Activated CD8-positive, alpha-beta memory T cell treated with anti-CD3 and anti-CD28 coated beads, Interleukin-2, amount 50 U/mL, for 4 hours (primary cell): ENCODE data around the gene MAML3.

Experiments used
- DNase-seq: peaks from one replicate; pipeline ENCODE4 v3.0.0-alpha.2; 2020

Gene MAML3

DNA sequence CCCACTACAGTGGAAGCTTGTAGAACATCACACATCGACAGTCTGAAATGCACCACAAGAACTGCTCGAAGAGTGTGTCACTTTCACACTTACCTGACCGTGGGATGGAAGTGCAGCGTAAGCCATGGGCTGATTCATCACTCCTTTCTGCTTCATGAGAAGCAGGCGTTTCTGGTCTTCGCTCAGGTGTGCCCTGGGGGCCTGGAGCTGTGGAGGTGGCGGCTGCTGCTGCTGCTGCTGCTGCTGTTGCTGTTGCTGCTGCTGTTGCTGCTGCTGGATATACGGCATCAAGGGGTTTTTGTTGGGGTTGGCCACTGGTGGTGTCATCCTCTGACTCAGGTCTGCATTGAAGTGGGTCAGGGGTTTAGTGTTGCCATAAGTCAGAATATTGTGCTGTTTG is 264.7 kb downstream of the MAML3 start:
- no peak for DNase-seq

DNA sequence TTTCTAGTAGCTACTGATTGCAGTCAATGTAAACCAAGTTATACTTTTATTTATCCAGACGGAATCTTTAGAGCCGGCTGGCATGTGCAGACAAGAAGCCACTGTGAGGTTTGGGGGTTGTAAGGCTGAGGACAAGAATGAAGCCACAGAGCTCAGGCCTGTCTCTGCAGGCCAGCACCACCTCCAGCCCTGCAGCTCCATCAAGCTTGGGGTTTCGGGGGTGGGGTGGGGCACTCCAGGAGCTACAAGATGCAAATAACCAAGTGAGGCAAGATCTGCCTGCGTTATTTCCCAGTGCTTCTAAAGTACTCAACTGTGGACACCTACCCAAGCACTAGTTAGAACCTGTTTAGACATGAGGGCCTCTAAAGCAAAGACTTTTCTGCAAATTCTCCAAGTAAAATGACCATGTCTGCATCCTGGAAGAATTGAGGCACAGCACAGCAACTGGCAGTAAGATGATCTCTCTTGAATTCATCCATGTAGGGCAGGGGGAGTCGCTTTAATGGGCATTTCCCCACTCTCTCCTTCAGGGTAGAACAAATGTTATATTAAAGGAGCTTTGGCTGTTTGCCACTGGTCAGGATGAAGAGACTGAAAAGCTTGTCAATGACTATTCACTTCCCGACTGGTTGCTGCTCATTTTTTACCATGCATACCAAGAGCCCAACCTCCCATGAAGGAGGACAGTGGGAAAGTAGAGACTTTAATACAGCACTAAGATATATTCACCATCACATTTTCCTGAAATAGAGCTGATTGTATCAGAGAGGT is 265.8 kb downstream of the MAML3 start:
- DNase-seq = no peak

DNA sequence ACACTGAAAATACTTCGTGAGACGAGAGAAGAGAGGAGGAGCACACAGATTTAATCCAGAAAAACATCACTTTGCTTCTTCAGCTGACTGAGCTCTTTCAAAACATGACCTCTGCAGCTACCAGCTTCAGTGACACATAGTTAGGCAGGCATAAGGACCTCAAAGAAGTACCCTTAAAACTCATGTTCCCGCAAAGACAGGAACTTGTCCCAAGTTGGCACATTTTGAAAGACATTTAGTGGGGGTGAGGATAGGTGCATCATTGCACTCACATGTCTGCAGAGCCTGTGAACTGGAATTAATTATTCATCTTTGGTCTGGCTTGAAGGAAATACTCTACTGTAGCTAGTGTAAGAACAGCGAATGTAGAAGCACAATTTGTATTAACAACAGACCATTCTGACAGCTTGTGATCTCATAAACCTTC is 266.6 kb downstream of the MAML3 start:
- DNase-seq = no peak

DNA sequence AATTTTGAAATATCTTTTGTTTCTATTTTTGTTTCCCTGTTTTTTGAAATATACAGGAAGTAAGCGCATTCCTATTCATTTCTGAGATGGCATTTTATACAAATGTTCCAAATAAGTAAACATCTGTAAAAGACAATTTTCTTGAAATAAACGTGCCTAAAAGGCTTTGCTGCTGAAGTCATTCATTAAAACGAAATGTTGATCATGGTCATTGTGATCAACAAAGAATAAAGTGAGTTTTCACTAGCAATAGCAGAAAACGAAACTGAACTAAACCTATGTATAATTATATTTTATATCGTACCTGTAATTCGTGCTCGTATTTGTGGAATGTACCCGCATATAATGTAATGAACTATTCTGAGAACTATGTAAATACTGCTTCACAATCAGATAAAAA is 267.2 kb downstream of the MAML3 start:
- no peak for DNase-seq

DNA sequence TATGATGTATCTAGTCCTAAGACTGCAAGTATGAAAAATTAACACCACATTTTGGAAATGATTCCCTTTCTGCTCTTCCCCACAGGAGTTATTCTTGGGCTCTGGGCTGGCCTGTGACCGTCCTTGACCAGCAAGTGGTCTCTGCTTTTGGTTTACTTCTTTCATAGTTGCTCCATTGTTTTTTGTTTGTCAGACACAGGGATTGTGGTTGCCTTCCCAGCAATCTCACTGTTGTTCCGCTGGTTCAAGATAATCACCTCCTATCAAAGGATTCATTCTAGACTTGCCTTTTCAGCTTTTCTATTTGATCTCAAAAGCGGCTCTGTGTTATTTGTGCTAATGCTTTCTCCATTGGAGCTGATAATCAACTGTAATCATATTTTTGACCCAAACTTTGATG is 269.5 kb downstream of the MAML3 start:
- no peak for DNase-seq

DNA sequence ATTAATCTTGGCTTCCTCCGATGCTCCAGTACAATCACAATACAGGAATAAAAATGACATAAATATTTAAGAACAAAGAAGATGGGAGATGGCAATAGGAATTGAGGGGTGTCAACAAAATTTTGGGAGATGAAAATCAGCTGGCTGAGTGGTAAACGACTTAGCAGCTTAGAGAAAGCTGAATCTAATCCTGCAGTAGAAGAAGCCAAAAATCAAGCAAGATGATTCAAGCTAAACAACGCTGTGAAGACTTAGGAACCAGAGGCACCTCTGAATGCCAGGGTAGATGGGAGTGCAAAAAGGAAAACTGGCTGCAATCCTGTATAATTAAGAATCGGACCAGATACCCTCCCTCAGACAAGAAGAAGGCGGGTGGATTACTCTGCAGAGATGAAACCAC is 273.1 kb downstream of the MAML3 start:
- no peak for DNase-seq

DNA sequence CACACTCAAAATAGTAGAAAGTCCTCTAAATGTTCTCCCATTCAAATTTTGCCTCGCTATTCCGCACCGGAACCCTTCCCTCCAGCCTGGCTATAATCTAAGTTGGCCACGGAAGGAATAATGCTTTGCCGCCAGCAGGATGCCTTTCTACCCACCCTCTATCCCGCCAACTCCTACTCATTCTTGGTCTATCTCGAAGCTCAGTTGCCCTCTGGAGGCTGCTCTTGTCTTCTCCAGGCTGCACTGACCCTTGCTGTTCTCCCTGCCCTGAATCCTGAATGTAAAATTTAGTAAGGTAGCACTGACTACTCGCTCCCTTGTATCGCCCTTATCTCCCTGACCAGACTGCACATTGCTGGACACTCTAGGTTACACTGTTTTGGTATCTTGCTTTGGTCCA is 275.9 kb downstream of the MAML3 start:
- DNase-seq = no peak

DNA sequence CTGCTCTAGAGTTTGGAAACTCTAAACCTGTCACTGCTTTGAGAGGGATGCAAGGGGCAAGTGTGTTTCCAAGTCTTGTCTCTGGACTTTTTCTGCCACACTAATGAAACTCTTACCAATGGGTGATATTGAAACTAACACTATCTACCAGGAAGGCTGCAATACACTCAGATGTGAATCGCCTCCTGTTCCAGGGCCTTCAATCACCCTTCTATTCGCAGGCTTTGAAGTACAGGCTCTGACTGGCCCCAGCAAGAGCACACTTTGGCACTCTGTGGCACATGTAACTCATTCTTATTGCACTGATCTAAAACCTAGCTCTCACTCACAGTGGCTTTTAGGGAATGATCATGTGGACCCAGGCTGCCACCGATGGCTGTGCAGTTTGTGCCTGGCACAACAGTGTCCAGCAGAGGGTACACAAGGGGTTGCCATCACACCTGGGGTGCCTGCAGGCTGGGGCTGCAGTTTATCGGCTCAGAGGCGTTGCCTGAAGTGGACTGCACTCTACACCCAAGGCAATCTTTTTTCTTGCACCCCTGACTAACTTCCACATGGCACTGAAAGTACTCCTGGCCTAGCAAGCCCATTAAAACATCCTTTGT is 277.5 kb downstream of the MAML3 start:
- no peak for DNase-seq

DNA sequence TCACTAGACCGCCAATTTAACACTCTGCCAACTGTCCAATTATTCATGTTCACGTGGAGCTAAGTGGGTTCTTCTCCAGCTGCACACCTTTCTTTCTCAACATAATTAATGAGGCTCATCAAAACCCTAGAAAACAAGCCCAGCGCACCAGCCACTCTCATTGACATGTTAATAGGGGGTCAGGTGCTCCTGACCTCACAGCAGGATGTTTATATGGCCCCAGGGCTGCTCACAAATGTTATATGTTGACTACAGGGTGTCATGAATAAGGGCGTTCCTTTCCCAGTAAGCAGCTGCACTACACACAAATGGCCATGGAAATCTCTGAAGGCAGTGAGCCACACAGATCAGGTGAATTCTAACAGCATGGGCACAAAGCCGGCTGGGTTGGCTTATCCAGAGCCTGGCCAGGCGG is 278.6 kb downstream of the MAML3 start:
- no peak for DNase-seq

DNA sequence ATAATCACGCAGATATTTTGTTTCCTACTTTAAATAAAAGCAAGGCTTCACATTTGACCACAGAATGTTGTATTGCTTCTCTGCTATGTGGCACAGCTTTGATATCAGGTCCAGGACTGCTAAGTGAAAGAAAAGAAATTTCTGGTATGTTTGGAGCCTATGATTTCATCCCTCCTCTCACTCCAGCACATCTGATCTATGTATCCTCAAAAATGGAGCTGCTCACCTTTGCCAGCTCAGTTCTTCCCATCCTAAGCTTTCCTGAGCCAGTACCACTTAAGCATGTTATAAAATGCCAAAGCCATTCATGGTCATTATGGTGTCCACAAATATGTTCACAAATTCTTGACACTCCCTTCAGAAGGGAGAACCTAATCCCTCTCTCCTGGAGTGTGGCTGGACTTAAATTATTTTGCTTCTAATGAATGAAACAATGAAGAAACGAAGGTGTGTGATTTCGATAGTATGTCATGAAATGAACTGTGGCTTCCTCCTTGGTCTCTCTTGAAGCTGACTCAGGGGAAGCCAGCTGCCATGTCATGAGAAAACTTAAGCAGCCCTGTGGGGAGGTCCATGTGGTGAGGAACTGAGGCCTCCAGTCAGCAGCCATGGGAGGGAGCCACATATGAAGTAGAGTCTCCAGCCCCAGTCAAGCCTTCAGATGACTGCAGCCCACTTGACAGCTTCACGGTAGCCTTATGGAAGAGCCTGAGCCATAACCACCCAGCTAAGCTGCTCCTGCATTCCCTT is 280.7 kb downstream of the MAML3 start:
- no peak for DNase-seq

DNA sequence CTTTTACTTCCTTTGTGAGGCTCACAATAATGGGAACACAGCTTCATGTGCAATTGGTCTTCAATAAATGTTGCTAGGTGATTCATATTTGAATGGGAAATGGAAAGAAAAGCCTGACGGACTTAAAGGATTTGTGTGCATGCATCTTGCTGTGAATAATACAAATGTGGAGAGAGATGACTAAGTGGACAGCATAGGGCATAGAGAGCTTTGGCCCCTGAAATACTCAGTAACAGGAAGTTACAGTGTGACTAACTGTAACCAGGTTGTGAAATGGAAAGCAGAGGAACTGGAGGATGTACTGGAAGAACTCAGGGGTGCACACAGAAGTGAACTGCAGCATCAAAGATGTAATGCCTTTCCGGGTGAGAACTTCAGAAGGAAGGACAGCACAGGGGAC is 281.7 kb downstream of the MAML3 start:
- DNase-seq = no peak

DNA sequence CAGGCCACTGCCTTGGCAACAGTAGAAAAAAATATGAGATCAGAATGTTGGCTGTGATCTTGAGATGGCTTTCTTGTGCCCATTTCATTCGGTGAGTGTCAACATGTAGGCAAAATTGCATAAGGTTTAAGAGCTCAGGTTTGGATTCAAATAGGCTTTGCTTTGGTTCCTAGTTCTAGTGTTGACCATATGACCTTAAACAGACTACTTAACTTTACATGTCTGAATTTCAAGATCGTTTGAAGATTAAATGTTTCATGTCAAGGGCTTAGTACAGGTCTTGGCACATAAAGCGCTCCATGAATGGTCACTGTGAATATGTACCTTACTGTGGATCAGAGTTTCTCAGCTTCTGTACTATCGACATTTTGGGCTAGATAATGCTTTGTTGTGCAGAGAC is 284.2 kb downstream of the MAML3 start:
- DNase-seq = no peak

DNA sequence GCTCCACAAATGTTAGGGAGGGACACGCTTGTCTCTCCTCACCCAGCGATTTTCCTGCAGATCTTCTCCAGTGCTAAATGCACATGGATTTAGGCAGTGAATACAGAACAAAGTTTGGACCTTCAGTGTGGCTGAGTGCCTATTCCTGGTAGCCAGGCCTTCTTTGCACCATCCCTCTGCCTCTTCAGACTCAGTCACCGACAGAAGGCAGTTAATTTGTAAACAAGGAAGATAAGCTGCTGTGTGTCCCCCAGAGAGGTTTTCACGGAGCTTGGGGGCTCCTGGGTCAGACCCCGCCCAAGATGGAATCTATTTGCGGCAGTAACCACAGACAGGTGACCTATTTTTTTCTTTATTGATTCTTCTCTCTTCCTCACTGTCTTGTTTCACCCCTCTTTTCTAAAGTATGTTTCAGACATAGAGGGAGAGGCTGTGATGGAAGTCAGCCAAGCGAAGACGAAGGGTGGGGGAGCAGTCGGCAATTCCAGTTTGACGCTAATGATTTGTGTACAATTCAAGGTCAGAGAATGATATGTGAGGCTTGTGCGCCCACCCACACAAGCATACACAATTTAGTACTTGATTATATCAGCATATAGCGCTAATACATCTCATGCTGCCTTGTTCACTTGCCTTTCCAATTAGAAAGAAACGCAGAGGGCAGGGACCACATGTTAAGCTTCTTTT is 287.6 kb downstream of the MAML3 start:
- no peak for DNase-seq

DNA sequence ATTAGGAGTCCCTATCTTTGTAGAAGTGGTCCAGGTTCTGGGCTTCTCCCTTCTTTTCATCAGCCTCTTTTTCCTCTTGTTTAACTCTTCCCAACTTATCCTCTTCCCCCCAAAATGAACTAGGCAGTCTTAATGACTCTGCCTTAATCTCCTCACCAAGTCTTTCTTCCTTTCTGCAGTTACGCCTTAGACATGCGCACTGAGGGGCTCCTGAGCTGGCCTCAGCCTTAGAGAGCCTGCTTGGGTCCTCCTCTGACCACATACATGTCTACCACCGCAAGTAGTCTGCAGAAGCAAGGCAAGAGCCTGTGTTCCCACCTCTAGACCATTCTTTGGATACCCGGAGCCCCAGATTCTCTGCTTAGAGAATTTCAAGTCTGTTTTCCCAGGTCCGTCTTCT is 288.4 kb downstream of the MAML3 start:
- no peak for DNase-seq

DNA sequence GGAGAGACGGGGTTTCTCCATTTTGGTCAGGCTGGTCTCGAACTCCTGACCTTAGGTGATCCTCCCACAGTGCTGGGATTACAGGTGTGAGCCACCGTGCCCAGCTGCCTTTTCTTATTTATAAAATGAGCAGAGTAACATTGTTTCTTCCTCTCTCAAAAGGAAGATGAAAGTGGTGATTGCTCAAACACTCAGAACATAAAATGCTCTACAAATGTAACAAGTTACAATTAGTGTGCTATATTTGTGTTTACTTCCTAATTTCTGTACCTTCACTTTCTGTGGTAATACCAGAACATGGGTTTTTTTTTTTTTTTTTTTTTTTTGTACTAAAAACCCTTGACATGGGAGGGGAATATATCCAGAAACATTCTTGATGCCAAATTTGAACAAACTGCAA is 290.5 kb downstream of the MAML3 start:
- no peak for DNase-seq

DNA sequence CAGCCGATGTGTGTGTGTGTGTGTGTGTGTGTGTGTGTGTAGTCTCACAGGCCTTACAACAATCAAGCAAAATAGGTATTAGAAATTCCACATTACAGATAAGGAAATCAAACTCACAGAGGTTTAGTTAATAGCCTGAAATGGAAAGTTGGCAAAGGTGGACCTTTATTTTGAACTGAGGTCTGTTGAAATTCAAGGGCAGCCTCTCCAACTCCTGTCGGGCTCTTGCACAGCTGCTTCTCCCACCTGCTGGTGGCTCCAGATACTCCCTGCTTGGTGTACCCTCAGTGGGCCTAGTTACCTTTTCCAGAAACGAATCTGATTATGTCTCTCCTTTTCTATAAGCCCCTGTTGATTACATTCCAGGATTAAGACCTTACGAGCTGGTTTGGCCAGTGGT is 292.5 kb downstream of the MAML3 start:
- DNase-seq = no peak

DNA sequence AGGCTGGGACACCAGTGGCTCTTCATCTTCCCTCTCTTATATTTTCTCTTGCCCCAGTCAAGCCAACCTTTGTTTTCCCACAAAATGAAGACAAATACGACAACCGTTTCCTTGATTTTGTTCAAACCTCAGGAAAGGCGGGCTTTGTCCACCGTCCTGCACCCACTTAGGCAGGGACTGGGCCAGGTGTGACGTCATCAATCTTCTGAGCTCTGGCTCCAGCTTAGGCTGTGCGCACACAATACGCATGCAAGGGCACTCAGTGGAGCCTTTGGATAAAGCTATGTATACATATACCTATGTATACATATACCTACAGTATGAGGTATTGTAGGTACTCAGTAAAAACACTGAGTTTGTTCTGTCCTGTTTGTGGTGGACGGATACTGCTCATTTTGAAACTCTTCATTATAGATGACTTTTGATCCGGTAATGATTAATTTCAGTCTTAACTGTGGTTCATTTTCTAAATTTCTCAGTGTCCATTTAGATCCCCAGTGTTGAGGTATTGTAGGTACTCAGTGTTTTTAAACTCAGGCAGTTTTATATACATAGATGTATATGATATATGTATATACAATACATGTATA is 293.5 kb downstream of the MAML3 start:
- DNase-seq = no peak

DNA sequence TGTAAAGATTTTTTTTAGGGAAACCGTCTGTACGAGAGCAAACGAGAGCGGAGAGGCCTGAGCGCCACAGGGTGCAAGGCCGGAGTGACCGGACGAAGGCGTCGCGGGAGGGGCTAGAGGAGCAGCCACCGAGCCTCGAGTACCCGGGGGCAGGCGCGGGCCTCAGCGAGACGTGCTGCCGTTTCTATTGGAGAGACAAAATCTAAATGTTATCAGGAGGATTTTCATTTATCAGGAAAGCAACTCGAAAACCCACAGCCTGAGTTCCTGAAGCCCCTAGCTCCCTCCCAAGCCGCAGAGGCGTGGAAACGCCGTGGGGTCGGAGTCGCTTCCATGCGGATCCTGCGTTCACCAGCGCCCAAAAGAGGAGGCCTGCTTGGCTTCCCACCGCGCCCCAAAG is 294.1 kb downstream of the MAML3 start:
- DNase-seq = no peak

DNA sequence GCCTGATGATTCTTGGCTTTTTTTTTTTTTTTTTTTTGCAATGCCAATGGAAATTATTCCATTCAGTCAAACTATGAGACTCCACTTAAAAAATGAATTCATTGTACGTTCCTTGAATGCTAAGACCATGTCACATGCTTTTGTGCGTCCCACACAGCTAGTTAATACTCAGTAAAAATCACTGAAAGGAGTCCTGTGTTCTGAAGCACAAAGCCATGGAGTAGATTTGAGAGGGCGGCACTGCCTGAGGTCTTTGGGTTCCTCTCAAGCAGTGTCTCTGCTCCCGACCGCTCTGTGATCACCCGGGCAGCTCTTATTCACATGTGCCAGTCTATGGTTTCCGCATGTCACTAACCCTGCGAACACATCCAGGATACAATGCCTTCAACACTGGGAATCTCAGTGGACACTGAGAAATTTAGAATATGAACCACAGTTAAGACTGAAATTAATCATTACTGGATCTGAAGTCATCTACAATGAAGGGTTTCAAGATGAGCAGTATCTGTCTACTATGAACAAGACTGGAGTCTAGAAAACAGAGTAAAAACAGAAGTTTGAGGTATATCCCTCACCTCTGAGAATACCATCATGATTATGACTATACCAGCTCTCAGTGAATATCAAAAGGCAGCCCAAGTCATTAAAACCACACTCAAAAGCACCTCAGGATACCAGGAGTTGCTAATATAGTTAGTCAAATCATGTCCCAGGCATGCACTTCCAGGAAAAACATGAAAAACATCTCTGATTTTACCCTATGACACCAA is 295.4 kb downstream of the MAML3 start:
- DNase-seq = no peak

DNA sequence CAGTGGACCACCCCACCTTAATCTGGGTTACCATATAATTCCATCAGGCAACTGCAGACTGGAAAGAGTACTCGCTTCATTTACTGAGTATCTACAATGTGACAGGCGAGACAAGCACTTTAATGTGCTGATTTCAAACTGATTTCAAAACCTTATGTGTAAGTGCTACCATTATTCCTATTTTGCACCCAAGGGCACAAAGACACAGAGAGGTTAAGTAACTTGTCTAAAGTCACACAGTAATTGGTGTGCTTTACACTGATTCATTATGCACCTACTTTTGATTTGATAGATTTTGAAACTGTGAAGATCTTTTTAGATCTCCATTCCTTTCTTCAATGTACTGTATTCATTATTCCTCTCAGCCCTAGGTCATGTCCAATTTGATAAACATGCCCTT is 296.0 kb downstream of the MAML3 start:
- no peak for DNase-seq

DNA sequence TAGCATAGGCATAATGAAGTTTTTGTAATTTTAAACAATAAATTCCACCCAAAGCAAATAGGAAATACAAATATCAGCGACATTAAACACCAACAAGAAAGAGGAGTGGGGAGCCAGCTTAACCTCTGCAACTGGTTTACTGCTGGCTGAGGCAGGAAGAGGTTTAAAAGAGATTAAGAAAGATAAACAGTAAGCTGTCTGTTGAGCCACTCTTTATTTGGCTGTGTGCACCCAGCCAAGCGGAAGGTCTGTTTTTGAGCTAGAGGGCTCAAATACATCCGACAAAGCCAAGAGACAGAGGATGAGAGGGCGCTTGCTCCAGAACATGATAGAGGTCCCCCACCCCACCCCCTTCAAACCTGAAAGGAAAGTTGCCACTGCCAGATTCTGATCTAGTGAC is 297.0 kb downstream of the MAML3 start:
- no peak for DNase-seq

DNA sequence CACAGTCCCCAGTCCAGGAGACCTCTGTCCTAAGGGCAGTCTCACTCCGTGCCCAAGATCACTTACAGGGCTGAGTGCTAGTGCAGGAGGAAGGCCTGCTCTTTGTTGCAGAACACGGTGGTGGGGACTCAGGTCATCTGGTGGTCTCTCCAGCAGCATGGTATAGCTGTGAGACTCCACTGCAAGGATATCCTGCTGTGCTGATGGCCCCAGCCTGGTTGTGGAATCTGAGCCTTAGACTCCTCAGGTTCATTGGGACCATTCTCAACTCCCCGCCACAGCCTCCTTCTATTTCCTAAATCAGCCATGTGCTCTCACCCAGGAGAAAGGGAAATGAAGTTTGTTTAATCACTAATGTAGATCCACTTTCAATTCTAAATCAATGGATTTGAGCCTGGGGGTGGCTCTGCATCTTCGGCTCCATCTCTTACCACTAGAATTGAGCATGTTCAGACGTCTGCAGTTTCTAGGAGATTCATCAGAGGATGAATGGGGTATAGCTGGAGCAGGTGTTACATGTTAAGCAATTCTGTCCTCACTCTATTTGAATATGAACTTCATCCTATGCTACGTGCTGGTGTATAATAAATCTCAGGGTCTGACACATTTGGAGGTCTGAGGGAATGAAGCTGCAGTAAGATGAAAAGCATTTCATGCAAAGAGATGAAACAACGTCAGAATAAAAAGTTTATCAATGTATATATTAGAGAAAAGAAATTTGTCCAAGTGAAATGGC is 299.1 kb downstream of the MAML3 start:
- no peak for DNase-seq
